GM15510 (cell line): ENCODE measurements around the gene VWA3B.

Experiments
- POLR2A ChIP-seq: IDR thresholded peaks from 3 replicates; pipeline ENCODE4 v1.6.1; 2011; ENCODE audit warnings: borderline replicate concordance; ENCODE audit not compliant: insufficient read length; ENCODE audit errors: extremely low read depth

Gene VWA3B

GRCh38 chr2:98067160-98067559, 19.8 kb upstream of the VWA3B start:
- no peak for TF ChIP-seq POLR2A

- no peak for TF ChIP-seq POLR2A
Observed at GRCh38 chr2:98070081-98070480, 16.9 kb upstream of the VWA3B start.

DNA sequence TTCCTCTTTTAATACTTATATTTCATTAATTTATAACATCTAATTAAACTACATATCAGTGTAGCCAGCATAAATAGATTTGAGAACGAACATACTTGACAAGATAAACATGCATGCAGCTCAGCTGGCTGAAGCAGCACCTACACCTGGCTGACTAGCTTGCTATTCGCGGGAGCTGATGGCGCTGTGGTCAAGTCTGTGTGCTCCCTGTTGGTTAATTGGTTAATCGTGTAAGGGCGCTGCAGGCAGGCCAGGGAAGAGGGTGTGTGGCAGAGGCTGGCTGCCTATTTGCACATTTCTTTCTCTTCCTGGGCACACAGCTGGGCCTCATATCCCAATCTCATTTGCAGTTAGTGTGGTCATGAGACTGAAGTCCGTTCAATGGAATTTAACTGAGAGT, 14.5 kb upstream of the VWA3B start:
- no peak for TF ChIP-seq POLR2A

DNA sequence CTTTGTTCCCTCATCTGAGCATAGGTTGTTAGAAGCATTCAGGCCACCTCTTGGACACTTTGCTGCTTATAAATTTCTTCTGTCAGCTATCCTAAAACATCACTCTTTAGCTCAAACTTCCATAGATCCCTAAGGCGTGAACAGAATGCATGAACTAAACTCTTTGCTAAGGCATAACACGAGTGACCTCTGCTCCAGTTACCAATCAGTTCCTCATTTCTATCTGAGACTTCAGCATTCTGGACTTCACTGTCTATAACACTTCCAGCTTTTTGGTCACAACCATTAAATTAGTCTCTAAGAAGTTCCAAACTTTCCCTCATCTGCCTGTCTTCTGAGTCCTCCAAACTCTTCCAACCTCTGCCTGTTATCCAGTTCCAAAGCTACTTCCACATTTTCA, 8.3 kb upstream of the VWA3B start:
- no peak for TF ChIP-seq POLR2A

DNA sequence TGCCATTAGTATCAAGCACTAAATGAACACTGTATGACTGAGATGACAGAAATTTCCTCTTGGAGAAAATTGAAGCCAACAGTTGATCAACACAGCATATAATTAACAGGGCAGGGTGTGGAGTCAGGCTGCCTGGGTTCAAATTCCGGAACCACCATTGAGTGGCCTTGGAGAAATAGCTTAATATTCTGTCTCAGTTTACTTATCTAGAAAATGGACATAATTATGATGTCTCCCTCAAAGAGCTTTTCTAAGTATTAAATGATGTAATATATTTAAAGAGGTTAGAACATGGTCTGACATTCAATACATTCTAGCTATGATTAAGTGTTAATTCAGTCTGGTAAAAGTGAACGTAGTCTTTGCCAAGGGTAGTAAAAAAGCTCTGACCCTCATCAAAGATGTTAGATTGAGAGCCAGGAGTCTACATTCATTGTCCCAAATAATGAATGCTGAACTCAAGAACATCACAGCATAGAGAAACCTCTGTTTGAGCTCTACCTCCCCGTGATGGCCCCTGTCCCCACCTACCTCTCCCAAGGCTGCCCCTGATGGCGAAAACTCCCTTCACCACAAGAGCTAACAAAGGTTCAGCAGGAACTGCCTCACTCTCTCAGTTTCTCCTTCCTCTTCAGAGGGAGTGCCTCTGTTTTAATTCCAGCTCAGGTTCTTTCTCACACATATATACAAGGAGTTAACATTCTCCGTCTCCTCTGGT, 2.7 kb upstream of the VWA3B start:
- TF ChIP-seq POLR2A = no peak

- no peak for TF ChIP-seq POLR2A
Observed at GRCh38 chr2:98084869-98085238, 2.1 kb upstream of the VWA3B start.

- no peak for TF ChIP-seq POLR2A
Observed at GRCh38 chr2:98085649-98086048, 1.3 kb upstream of the VWA3B start.

DNA sequence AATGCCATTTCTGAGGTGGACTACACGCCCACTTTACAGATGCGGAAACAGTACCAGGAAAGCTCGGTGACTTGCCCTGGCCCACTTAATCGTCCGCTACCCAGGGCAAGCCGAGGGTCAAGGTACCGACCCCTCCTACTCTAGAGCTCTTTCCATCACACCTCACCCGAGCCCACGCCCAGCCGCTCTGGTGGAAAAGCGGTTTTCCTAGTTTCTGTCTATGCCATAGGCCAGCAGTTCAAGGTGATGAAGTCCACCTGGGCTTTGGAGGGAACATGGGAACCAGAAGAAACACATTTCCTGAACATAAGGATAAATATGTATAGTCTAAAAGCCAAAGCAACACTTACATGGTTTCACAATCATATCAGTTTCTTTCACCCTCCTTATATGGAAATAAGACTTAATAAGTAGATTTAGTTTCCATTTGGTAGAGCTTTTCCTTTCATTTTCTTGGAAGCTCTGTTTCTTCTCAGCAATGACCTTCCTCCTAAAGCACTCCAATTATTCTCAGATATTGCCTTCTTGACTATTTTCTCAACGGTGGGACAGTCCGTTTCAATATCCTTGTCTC, 567 bp downstream of the VWA3B start:
- TF ChIP-seq POLR2A = no peak

- TF ChIP-seq POLR2A = no peak
Observed at GRCh38 chr2:98088261-98088660, 1.3 kb downstream of the VWA3B start.

DNA sequence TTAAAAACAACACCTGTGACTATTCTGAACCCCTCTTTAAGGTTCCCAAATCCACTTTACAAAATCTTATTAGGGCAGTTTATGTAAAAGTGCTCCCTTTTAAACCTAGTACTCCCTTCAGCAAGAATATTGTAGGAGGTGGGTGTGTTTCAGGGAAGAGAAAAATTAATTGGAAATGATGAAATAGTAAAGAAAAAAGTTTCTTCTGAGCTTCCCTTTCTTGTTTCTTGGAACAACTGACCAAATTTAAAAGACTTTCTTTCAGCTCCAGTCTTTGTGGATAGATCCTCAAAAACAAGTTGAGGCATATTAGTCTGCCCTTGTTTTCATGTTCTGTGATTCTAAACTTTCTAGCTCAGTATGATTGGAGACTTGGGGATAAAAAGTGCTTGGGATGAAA, 3.0 kb downstream of the VWA3B start:
- no peak for TF ChIP-seq POLR2A

DNA sequence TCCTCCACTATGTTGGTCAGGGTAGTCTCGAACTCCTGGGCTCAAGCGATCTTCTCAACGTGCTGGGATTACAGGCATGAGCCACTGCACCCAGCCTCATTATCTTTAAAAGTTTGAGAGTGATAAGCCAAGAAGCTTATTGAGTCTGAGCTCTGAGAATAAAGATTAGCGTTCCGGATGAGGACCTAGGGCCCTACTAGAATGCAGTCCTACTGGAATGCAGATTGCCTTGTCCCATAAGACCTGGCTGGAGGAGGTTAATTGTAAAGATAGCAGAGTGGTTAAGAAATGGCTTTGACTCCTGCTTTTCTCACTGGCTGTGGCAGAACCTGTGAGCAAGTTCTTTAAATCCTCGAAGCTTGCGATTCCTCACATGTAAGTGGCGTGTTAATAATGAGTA, 4.0 kb downstream of the VWA3B start:
- TF ChIP-seq POLR2A = no peak

GRCh38 chr2:98091738-98092137, 4.8 kb downstream of the VWA3B start:
- TF ChIP-seq POLR2A = no peak

GRCh38 chr2:98093146-98093545, 6.2 kb downstream of the VWA3B start:
- TF ChIP-seq POLR2A = no peak

GRCh38 chr2:98093611-98094010, 6.6 kb downstream of the VWA3B start:
- no peak for TF ChIP-seq POLR2A

DNA sequence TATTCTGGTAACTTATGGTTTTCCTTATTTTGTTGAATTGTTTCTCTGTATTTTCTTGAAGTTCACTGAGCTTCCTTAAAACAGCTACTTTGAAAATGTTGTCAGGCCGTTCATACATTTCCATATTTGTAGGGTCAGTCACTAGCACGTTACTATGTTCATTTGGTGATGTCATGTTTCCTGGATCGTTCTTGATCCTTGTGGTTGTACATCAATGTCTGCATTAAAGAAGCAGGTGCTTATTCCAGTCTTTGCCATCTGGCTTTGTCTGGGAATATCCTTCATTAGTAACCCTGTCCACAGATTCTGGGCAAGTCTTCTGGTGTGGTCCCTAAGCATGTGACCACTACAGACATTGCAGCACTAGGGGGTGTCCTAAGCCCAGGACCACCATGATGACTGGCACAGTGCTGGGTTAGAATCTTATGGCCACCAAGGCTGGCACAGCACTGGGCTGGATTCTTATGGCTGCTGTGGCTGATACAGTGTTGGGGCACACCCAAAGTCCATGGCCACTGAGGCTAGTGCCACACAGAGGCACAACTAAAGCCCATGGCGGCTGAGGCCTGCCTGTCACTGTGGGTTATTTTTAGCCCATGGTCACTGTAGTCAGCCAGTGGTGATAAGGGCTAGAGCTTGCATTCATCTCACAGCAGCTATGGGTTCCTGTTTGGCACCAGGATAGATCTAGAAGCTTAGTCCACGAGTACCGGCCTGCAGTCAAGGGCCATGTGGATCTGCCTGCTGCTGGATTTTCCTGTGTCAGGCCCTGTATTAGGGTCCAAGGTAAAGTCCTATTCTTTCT, 13.2 kb downstream of the VWA3B start:
- TF ChIP-seq POLR2A = no peak

GRCh38 chr2:98102878-98103277, 15.9 kb downstream of the VWA3B start:
- no peak for TF ChIP-seq POLR2A
